Ishikawa (cell line): ENCODE results near the gene F2R.

Source experiments
- CEBPB ChIP-seq: IDR thresholded peaks from 2 replicates; pipeline ENCODE4 v1.6.1; 2012
- CREB1 ChIP-seq: IDR thresholded peaks from 2 replicates; pipeline ENCODE4 v1.6.1; 2012; ENCODE audit warnings: low read depth
- EGR1 ChIP-seq: IDR thresholded peaks from 2 replicates; pipeline ENCODE4 v1.6.1; 2012
- EP300 ChIP-seq: IDR thresholded peaks from 2 replicates; pipeline ENCODE4 v1.6.1; 2012; ENCODE audit warnings: borderline replicate concordance
- FOXM1 ChIP-seq: IDR thresholded peaks from 2 replicates; pipeline ENCODE4 v1.6.1; 2012; ENCODE audit warnings: low read depth, borderline replicate concordance
- MAX ChIP-seq: IDR thresholded peaks from 2 replicates; pipeline ENCODE4 v1.6.1; 2012
- NFIC ChIP-seq: IDR thresholded peaks from 2 replicates; pipeline ENCODE4 v1.6.1; 2012
- RAD21 ChIP-seq: IDR thresholded peaks from 2 replicates; pipeline ENCODE4 v1.6.1; 2012; ENCODE audit warnings: low read depth
- REST ChIP-seq: IDR thresholded peaks from 2 replicates; pipeline ENCODE4 v1.6.1; 2012; ENCODE audit warnings: low read depth, mild to moderate bottlenecking
- TAF1 ChIP-seq: IDR thresholded peaks from 2 replicates; pipeline ENCODE4 v1.6.1; 2012; ENCODE audit warnings: low read depth, mild to moderate bottlenecking
- TCF12 ChIP-seq: IDR thresholded peaks from 2 replicates; pipeline ENCODE4 v1.6.1; 2012; ENCODE audit warnings: low read depth
- TEAD4 ChIP-seq: IDR thresholded peaks from 2 replicates; pipeline ENCODE4 v1.6.1; 2012
- USF1 ChIP-seq: IDR thresholded peaks from 2 replicates; pipeline ENCODE4 v1.6.1; 2012
- YY1 ChIP-seq: IDR thresholded peaks from 2 replicates; pipeline ENCODE4 v1.6.1; 2012; ENCODE audit warnings: low read depth
- ZBTB7A ChIP-seq: IDR thresholded peaks from 2 replicates; pipeline ENCODE4 v1.6.1; 2012; ENCODE audit warnings: low read depth

F2R gene

GRCh38 chr5:76728965-76729364, 13.0 kb downstream of the F2R start:
- TF ChIP-seq MAX (no peak), EP300 (no peak), YY1 (no peak), FOXM1 (no peak), CEBPB (no peak), TEAD4 (no peak)

GRCh38 chr5:76729373-76730290, 13.7 kb downstream of the F2R start:
- TF ChIP-seq USF1 (no peak), REST (no peak), TAF1 (no peak), FOXM1 (no peak), EGR1 (no peak), TCF12 (no peak), EP300 (no peak), MAX (no peak), RAD21 (no peak), YY1 (no peak), CREB1 (no peak), TEAD4 (no peak)

GRCh38 chr5:76732405-76733048, 16.6 kb downstream of the F2R start:
- TF ChIP-seq TAF1 = no peak
- no peak for TF ChIP-seq TCF12
- no peak for TF ChIP-seq FOXM1
- no peak for TF ChIP-seq USF1
- TF ChIP-seq CREB1 = no peak
- TF ChIP-seq ZBTB7A = no peak
- TF ChIP-seq YY1 = no peak
- TF ChIP-seq TEAD4 = no peak
- no peak for TF ChIP-seq REST
- TF ChIP-seq RAD21 = no peak
- no peak for TF ChIP-seq MAX
- TF ChIP-seq NFIC = no peak
- TF ChIP-seq EGR1 = no peak
- no peak for TF ChIP-seq EP300

GRCh38 chr5:76733049-76733417, 17.1 kb downstream of the F2R start:
- TF ChIP-seq MAX = no peak
- TF ChIP-seq TEAD4 = no peak
- no peak for TF ChIP-seq CREB1
- no peak for TF ChIP-seq USF1
- TF ChIP-seq TCF12 = no peak
- TF ChIP-seq RAD21 = no peak

- TF ChIP-seq TCF12 (no peak), TEAD4 (no peak), RAD21 (no peak), FOXM1 (no peak), EP300 (no peak), REST (no peak), EGR1 (no peak), TAF1 (no peak), CREB1 (no peak), ZBTB7A (no peak), USF1 (no peak), MAX (no peak), CEBPB (no peak), NFIC (no peak), YY1 (no peak)
Measured at GRCh38 chr5:76735762-76736545, 20.0 kb downstream of the F2R start.
